IPS-18a (cell line): Measurements from ENCODE around the gene AP2A1.

Experiments used
- H3K27ac ChIP-seq: one replicate; pipeline ENCODE4 v1.5.1; 2013; ENCODE audit warnings: low read length
- H3K27me3 ChIP-seq: one replicate; pipeline ENCODE4 v1.6.1; 2013; ENCODE audit warnings: mild to moderate bottlenecking, low read length; ENCODE audit not compliant: control insufficient read depth, insufficient read depth
- H3K36me3 ChIP-seq: one replicate; pipeline ENCODE4 v1.6.1; 2013; ENCODE audit warnings: low read depth, low read length; ENCODE audit not compliant: control insufficient read depth
- H3K4me1 ChIP-seq: one replicate; pipeline ENCODE4 v1.6.1; 2013; ENCODE audit warnings: low read depth, low read length; ENCODE audit not compliant: control insufficient read depth
- H3K4me3 ChIP-seq: one replicate; pipeline ENCODE4 v1.5.1; 2013; ENCODE audit warnings: low read length
- H3K9ac ChIP-seq: one replicate; pipeline ENCODE4 v1.6.1; 2013; ENCODE audit warnings: mild to moderate bottlenecking, low read length, moderate library complexity
- H3K9me3 ChIP-seq: one replicate; pipeline ENCODE4 v1.6.1; 2013; ENCODE audit warnings: low read depth, low read length; ENCODE audit not compliant: control insufficient read depth

Gene AP2A1

GRCh38 chr19:49855676-49856573 is 89.1 kb downstream of the AP2A1 start:
- no peak overlapping the region for H3K4me3 ChIP-seq
- peaks cover 6% of the 10 kb centered on the region for H3K4me1 ChIP-seq
- no peak overlapping the region for H3K9ac ChIP-seq
- peaks cover 32% of the 10 kb centered on the region for H3K36me3 ChIP-seq
- no peak overlapping the region for H3K27ac ChIP-seq
- no peaks in the 10 kb centered on the region for H3K9me3 ChIP-seq
- no peaks in the 10 kb centered on the region for H3K27me3 ChIP-seq

- Histone ChIP-seq H3K4me3 (no peak overlapping the region), H3K9me3 (no peaks in the 10 kb centered on the region), H3K27me3 (no peaks in the 10 kb centered on the region), H3K9ac (no peak overlapping the region), H3K36me3 (peaks cover 37% of the 10 kb centered on the region), H3K27ac (no peak overlapping the region), H3K4me1 (peaks cover 6% of the 10 kb centered on the region)
Observed at GRCh38 chr19:49856574-49857021, 89.8 kb downstream of the AP2A1 start.
